HCT116 (cell line): ENCODE results near the gene DNAJC10. TPM values are rescaled to one million over a fixed set of nuclear protein-coding genes. Genes with fewer than 3 reads are reported as not detected.

ENCODE experiments used
- ATAC-seq: fragments of 200-7000 bp; cut with Tn5 transposase; 2 replicates; pipeline ENCODE4 v1.9.1; 2020; ENCODE audit warnings: mild to moderate bottlenecking, moderate library complexity
- BruUV-seq: library from RNA; stranded (reverse); fragments of 400-500 nt; replicated peaks from 2 replicates; lab custom pipeline; 2021; lab: Mats Ljungman, UMichigan
- CTCF ChIA-PET: fragments of 300-600 bp; sonication (Branson Sonifier 250); formaldehyde crosslinking; loops from one replicate; lab custom pipeline; 2021; ENCODE audit warnings: antibody characterized with exemption; lab: Charles Lee
- POLR2A ChIA-PET: fragments of 300-600, 350-600 bp; sonication (Branson Sonifier 250); formaldehyde crosslinking; loops from one replicate; lab custom pipeline; 2021; ENCODE audit warnings: antibody characterized with exemption; lab: Charles Lee
- RAD21 ChIA-PET, 2 experiments: fragments of 300-600 bp; sonication (Branson Sonifier 250); formaldehyde crosslinking; loops; one replicate each; lab custom pipeline; 2023; ENCODE audit warnings: low total read pairs in 2 of 2; ENCODE audit not compliant: uncharacterized antibody in 2 of 2, unreplicated experiment in 2 of 2, low non-redundant PET in 1 of 2; lab: Charles Lee
- DNase-seq: peaks from one replicate; pipeline ENCODE4 v3.0.0-alpha.2; 2010; ENCODE audit warnings: low read depth, low spot score
- H2AFZ ChIP-seq: fragments of 200-600 bp; shearing (Covaris generic), sonication (generic); 2 replicates; pipeline ENCODE4 v1.6.1; 2017; ENCODE audit warnings: low read depth, mixed run types, mixed read lengths, antibody characterized with exemption, low read length; ENCODE audit not compliant: poor library complexity, severe bottlenecking
- H3K27ac ChIP-seq: 2 replicates; pipeline ENCODE4 v1.5.1; 2012; ENCODE audit warnings: low read depth, low read length
- H3K27me3 ChIP-seq: fragments of 200-600 bp; sonication (generic); 2 replicates; pipeline ENCODE4 v1.6.1; 2016; ENCODE audit warnings: mixed run types, low read length, mixed read lengths; ENCODE audit not compliant: insufficient read depth
- H3K36me3 ChIP-seq, 2 experiments: fragments of 200-500 bp in 1 of 2; fragments of 200-600 bp in 1 of 2; sonication (Bioruptor generic) in 1 of 2; sonication (generic) in 1 of 2; 2 replicates each; pipeline versions ENCODE4 v1.5.1 to v1.6.1; 2014 to 2016; ENCODE audit warnings: low read length in 2 of 2, inconsistent platforms in 1 of 2, mixed read lengths in 1 of 2, mixed run types in 1 of 2; ENCODE audit not compliant: insufficient read depth in 2 of 2, control insufficient read depth in 1 of 2
- H3K4me1 ChIP-seq, 2 experiments: fragments of 200-600 bp in 1 of 2; sonication (generic) in 1 of 2; 2 replicates each; pipeline versions ENCODE4 v1.5.1 to v1.6.1; 2012 to 2017; ENCODE audit warnings: low read length in 2 of 2, inconsistent platforms in 1 of 2, mild to moderate bottlenecking in 1 of 2, mixed read lengths in 1 of 2, mixed run types in 1 of 2, moderate library complexity in 1 of 2; ENCODE audit not compliant: insufficient read depth in 2 of 2, control insufficient read depth in 1 of 2
- H3K4me2 ChIP-seq: fragments of 200-600 bp; sonication (generic); 2 replicates; pipeline ENCODE4 v1.6.1; 2017; ENCODE audit warnings: mixed run types, low read length, mixed read lengths
- H3K4me3 ChIP-seq, 2 experiments: fragments of 200-600 bp in 1 of 2; sonication (generic) in 1 of 2; replicated peaks in 1 of 2; 2 replicates each; pipeline ENCODE4 v1.5.1; 2011 to 2016; ENCODE audit warnings: low read length in 2 of 2, control low read depth in 1 of 2, low read depth in 1 of 2, mild to moderate bottlenecking in 1 of 2, mixed read lengths in 1 of 2, mixed run types in 1 of 2
- H3K79me2 ChIP-seq: fragments of 200-600 bp; sonication (generic); 2 replicates; pipeline ENCODE4 v1.6.1; 2017; ENCODE audit warnings: mild to moderate bottlenecking, mixed run types, low read length, moderate library complexity, mixed read lengths; ENCODE audit not compliant: insufficient read depth
- H3K9ac ChIP-seq: fragments of 200-600 bp; sonication (generic); 2 replicates; pipeline ENCODE4 v1.6.1; 2016; ENCODE audit warnings: low read length, mixed read lengths
- H3K9me2 ChIP-seq: fragments of 200-600 bp; sonication (generic), shearing (Covaris generic); 2 replicates; pipeline ENCODE4 v1.6.1; 2017; ENCODE audit warnings: mixed run types, mild to moderate bottlenecking, moderate library complexity; ENCODE audit not compliant: insufficient read depth
- H3K9me3 ChIP-seq, 2 experiments: fragments of 200-500 bp in 1 of 2; fragments of 200-600 bp in 1 of 2; sonication (Bioruptor generic) in 1 of 2; sonication (generic) in 1 of 2; 2 replicates each; pipeline ENCODE4 v1.6.1; 2014 to 2017; ENCODE audit warnings: low read length in 2 of 2, mixed read lengths in 2 of 2, inconsistent platforms in 1 of 2, low read depth in 1 of 2, mild to moderate bottlenecking in 1 of 2, mixed run types in 1 of 2, moderate library complexity in 1 of 2; ENCODE audit not compliant: control insufficient read depth in 1 of 2, insufficient read depth in 1 of 2
- H4K20me1 ChIP-seq: fragments of 200-600 bp; sonication (generic), shearing (Covaris generic); 2 replicates; pipeline ENCODE4 v1.6.1; 2017; ENCODE audit warnings: mixed run types, mild to moderate bottlenecking, moderate library complexity; ENCODE audit not compliant: insufficient read depth
- ATF3 ChIP-seq: IDR thresholded peaks from 2 replicates; pipeline ENCODE4 v1.6.1; 2012
- CBX3 ChIP-seq: IDR thresholded peaks from 2 replicates; pipeline ENCODE4 v1.6.1; 2012; ENCODE audit warnings: low read depth
- CEBPB ChIP-seq: IDR thresholded peaks from 2 replicates; pipeline ENCODE4 v1.6.1; 2012; ENCODE audit warnings: low read depth
- EGR1 ChIP-seq: IDR thresholded peaks from 2 replicates; pipeline ENCODE4 v1.6.1; 2012; ENCODE audit warnings: low read depth
- EZH2 ChIP-seq: fragments of 200-600 bp; sonication (generic); IDR thresholded peaks from 2 replicates; pipeline ENCODE4 v1.6.1; 2017; ENCODE audit warnings: antibody characterized with exemption, mixed run types
- EZH2phosphoT487 ChIP-seq: fragments of 200-600 bp; IDR thresholded peaks from 2 replicates; pipeline ENCODE4 v1.6.1; 2018; ENCODE audit warnings: antibody characterized with exemption, borderline replicate concordance
- MAX ChIP-seq: IDR thresholded peaks from 2 replicates; pipeline ENCODE4 v1.6.1; 2012
- POLR2AphosphoS5 ChIP-seq: IDR thresholded peaks from 2 replicates; pipeline ENCODE4 v1.6.1; 2011; ENCODE audit warnings: mild to moderate bottlenecking, low read depth, low read length, moderate library complexity
- RAD21 ChIP-seq: IDR thresholded peaks from 2 replicates; pipeline ENCODE4 v1.6.1; 2012; ENCODE audit warnings: low read depth, mild to moderate bottlenecking
- REST ChIP-seq: IDR thresholded peaks from 2 replicates; pipeline ENCODE4 v1.6.1; 2012; ENCODE audit warnings: low read depth
- SP1 ChIP-seq: IDR thresholded peaks from 2 replicates; pipeline ENCODE4 v1.6.1; 2012; ENCODE audit warnings: low read depth
- SRF ChIP-seq: IDR thresholded peaks from 2 replicates; pipeline ENCODE4 v1.6.1; 2012; ENCODE audit warnings: low read depth
- TCF7L2 ChIP-seq: IDR thresholded peaks from 2 replicates; pipeline ENCODE4 v1.7.0; 2011; ENCODE audit warnings: borderline replicate concordance, inconsistent platforms; ENCODE audit not compliant: insufficient read depth, insufficient read length; ENCODE audit errors: extremely low read depth
- YY1 ChIP-seq: IDR thresholded peaks from 2 replicates; pipeline ENCODE4 v1.6.1; 2011; ENCODE audit warnings: low read length, low read depth, moderate library complexity, mild to moderate bottlenecking; ENCODE audit not compliant: insufficient replicate concordance; ENCODE audit errors: extremely low read depth
- ZNF274 ChIP-seq: fragments of 200-500 bp; sonication (Bioruptor generic); IDR thresholded peaks from 2 replicates; pipeline ENCODE4 v1.6.1; 2014; ENCODE audit warnings: mild to moderate bottlenecking, low read depth, low read length, inconsistent platforms
- intact Hi-C: fragments of 100-400 bp; cut with micrococcal nuclease; formaldehyde crosslinking; loops from 2 replicates; pipeline ENCODE4 v1.10.0; 2022
- total RNA-seq: library from RNA; stranded (reverse); gene quantifications from one replicate; pipeline ENCODE4 v1.2.1, GENCODE V29; 2021; ENCODE audit not compliant: unreplicated experiment
- TF ChIP-seq, protein P1 (sequence below): IDR thresholded peaks from 2 replicates; pipeline ENCODE4 v1.6.1; 2011; ENCODE audit warnings: mild to moderate bottlenecking, low read length, moderate library complexity; ENCODE audit not compliant: insufficient replicate concordance; ENCODE audit errors: extremely low read depth

The DNAJC10 gene
- total RNA-seq, 1 experiment from 2014 or later = 80.4 TPM

GRCh38 chr2:182758379-182758778 lies 42.3 kb downstream of the DNAJC10 start:
- no peaks in the 10 kb centered on the region for H3K9me2 ChIP-seq
- no peaks in the 10 kb centered on the region for H3K9me3 ChIP-seq
- no peak overlapping the region for H3K4me2 ChIP-seq
- RAD21 ChIA-PET = no interaction called here
- CTCF ChIA-PET = interaction anchor here (1.1 to 1.8 kb wide), 2 partner anchors 9 to 222 kb away, joined by 3 to 9 read pairs; no protein-coding TSS in a partner anchor
- intact Hi-C loops = no loop called here
- no peaks in the 10 kb centered on the region for H3K4me1 ChIP-seq
- no peaks in the 10 kb centered on the region for H3K27me3 ChIP-seq
- no peak overlapping the region for H3K27ac ChIP-seq
- BruUV-seq = no TSS peak
- no peak overlapping the region for H3K9ac ChIP-seq
- no peaks in the 10 kb centered on the region; the same call in 1 of the 2 replicates for H4K20me1 ChIP-seq
- H3K79me2 ChIP-seq = no peaks in the 10 kb centered on the region
- DNase-seq = no peak
- POLR2A ChIA-PET = no interaction called here
- H3K36me3 ChIP-seq = peaks cover 22 to 48% of the 10 kb centered on the region in 2 experiments; a peak in 3 of 4 replicates
- no peak overlapping the region for H3K4me3 ChIP-seq
- H2AFZ ChIP-seq = no peak overlapping the region
- ATAC-seq = no peak
- TF ChIP-seq, protein P1, sequence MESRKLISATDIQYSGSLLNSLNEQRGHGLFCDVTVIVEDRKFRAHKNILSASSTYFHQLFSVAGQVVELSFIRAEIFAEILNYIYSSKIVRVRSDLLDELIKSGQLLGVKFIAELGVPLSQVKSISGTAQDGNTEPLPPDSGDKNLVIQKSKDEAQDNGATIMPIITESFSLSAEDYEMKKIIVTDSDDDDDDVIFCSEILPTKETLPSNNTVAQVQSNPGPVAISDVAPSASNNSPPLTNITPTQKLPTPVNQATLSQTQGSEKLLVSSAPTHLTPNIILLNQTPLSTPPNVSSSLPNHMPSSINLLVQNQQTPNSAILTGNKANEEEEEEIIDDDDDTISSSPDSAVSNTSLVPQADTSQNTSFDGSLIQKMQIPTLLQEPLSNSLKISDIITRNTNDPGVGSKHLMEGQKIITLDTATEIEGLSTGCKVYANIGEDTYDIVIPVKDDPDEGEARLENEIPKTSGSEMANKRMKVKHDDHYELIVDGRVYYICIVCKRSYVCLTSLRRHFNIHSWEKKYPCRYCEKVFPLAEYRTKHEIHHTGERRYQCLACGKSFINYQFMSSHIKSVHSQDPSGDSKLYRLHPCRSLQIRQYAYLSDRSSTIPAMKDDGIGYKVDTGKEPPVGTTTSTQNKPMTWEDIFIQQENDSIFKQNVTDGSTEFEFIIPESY = no peak
- no peak for TF ChIP-seq REST
- TF ChIP-seq EZH2 = no peak
- TF ChIP-seq RAD21 = no peak
- no peak for TF ChIP-seq YY1
- no peak for TF ChIP-seq POLR2AphosphoS5
- TF ChIP-seq ATF3 = no peak
- no peak for TF ChIP-seq ZNF274
- TF ChIP-seq CBX3 = no peak
- no peak for TF ChIP-seq EZH2phosphoT487
- no peak for TF ChIP-seq EGR1
- TF ChIP-seq TCF7L2 = no peak
- no peak for TF ChIP-seq SRF
- TF ChIP-seq MAX = no peak
- no peak for TF ChIP-seq SP1
- TF ChIP-seq CEBPB = no peak
